ENCODE measurements around the gene PEX6. TPM values are rescaled to one million over a fixed set of nuclear protein-coding genes. Genes with fewer than 3 reads are reported as not detected.

Gene PEX6
- total and polyA plus RNA-seq, 2 of the 13 experiments (the other 11 are each of a cell fraction or from before 2014, with no cell fraction given), result 5.1 to 6.7 TPM

GRCh38 chr6:42928986-42929820, 49.8 kb downstream of the PEX6 start, which contains the start of gene CNPY3 (continued):
- peak; percentile 65 for TF ChIP-seq ZBTB10 (CRISPR knock-in tag; IDR thresholded peaks at IDR 0.05; ENCODE audit: borderline replicate concordance)
- TF ChIP-seq RFXAP (CRISPR knock-in tag; IDR thresholded peaks at IDR 0.05; ENCODE audit: borderline replicate concordance), result peak; percentile 98
- TF ChIP-seq, protein P1, sequence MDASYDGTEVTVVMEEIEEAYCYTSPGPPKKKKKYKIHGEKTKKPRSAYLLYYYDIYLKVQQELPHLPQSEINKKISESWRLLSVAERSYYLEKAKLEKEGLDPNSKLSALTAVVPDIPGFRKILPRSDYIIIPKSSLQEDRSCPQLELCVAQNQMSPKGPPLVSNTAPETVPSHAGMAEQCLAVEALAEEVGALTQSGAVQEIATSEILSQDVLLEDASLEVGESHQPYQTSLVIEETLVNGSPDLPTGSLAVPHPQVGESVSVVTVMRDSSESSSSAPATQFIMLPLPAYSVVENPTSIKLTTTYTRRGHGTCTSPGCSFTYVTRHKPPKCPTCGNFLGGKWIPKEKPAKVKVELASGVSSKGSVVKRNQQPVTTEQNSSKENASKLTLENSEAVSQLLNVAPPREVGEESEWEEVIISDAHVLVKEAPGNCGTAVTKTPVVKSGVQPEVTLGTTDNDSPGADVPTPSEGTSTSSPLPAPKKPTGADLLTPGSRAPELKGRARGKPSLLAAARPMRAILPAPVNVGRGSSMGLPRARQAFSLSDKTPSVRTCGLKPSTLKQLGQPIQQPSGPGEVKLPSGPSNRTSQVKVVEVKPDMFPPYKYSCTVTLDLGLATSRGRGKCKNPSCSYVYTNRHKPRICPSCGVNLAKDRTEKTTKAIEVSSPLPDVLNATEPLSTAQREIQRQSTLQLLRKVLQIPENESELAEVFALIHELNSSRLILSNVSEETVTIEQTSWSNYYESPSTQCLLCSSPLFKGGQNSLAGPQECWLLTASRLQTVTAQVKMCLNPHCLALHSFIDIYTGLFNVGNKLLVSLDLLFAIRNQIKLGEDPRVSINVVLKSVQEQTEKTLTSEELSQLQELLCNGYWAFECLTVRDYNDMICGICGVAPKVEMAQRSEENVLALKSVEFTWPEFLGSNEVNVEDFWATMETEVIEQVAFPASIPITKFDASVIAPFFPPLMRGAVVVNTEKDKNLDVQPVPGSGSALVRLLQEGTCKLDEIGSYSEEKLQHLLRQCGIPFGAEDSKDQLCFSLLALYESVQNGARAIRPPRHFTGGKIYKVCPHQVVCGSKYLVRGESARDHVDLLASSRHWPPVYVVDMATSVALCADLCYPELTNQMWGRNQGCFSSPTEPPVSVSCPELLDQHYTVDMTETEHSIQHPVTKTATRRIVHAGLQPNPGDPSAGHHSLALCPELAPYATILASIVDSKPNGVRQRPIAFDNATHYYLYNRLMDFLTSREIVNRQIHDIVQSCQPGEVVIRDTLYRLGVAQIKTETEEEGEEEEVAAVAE (CRISPR knock-in tag; IDR thresholded peaks at IDR 0.05; ENCODE audit: borderline replicate concordance), result peak; percentile 81
- TF ChIP-seq ZNF30 (CRISPR knock-in tag; IDR thresholded peaks at IDR 0.05), result peak; percentile 95
- peak; percentile 96 for TF ChIP-seq ZNF441 (CRISPR knock-in tag; IDR thresholded peaks at IDR 0.05; ENCODE audit: borderline replicate concordance)
- peak; percentile 85; the same call in 1 of the 2 replicates for TF ChIP-seq NPAS2 (CRISPR knock-in tag; IDR thresholded peaks at IDR 0.05; ENCODE audit: borderline replicate concordance)
- TF ChIP-seq SIN3B (IDR thresholded peaks at IDR 0.05; ENCODE audit: low read length), result no peak
- TF ChIP-seq DNMT1 (CRISPR knock-in tag; IDR thresholded peaks at IDR 0.05), result peak; percentile 51
- no peak for TF ChIP-seq SMARCC2 (IDR thresholded peaks at IDR 0.05)
- TF ChIP-seq ZNF776 (CRISPR knock-in tag; IDR thresholded peaks at IDR 0.05), result peak; percentile 98
- TF ChIP-seq PATZ1 (CRISPR knock-in tag; IDR thresholded peaks at IDR 0.05), result peak; percentile 73; the same call in 1 of the 2 replicates
- TF ChIP-seq SALL1 (CRISPR knock-in tag; IDR thresholded peaks at IDR 0.05), result peak; percentile 98
- TF ChIP-seq ZNF432 (CRISPR knock-in tag; IDR thresholded peaks at IDR 0.05; ENCODE audit: borderline replicate concordance), result no peak
- peak; percentile 90; the same call in 1 of the 2 replicates for TF ChIP-seq ZSCAN20 (CRISPR knock-in tag; IDR thresholded peaks at IDR 0.05; ENCODE audit: borderline replicate concordance)
- no peak for TF ChIP-seq HHEX (CRISPR knock-in tag; IDR thresholded peaks at IDR 0.05)
- no peak; the same call in 1 of the 2 replicates for TF ChIP-seq ZBTB21 (CRISPR knock-in tag; IDR thresholded peaks at IDR 0.05)
- peak; percentile 94 for TF ChIP-seq E2F5 (CRISPR knock-in tag; conservative IDR thresholded peaks at IDR 0.05)
- TF ChIP-seq RBAK (CRISPR knock-in tag; IDR thresholded peaks at IDR 0.05), result no peak
- peak; percentile 98 for TF ChIP-seq HOXA7 (CRISPR knock-in tag; IDR thresholded peaks at IDR 0.05)
- TF ChIP-seq PTBP1 (IDR thresholded peaks at IDR 0.05; ENCODE audit: low read depth, low read length, poor library complexity, severe bottlenecking), result peak; percentile 93

All from HepG2 (cell line).